GM12878 (cell line): Measurements from ENCODE around the gene PRKX. TPM values are rescaled to one million over a fixed set of nuclear protein-coding genes. Genes with fewer than 3 reads are reported as not detected.

Experiments
- ATAC-seq: fragments of 200-7000 bp; cut with Tn5 transposase; 3 replicates; pipeline ENCODE4 v1.9.1; 2020; ENCODE audit warnings: mild to moderate bottlenecking, moderate library complexity
- BruUV-seq: library from RNA; stranded (reverse); fragments of 400-500 nt; replicated peaks from 2 replicates; lab custom pipeline; 2021; lab: Mats Ljungman, UMichigan
- CTCF ChIA-PET: fragments of 300-600 bp; sonication (Branson Sonifier 250); formaldehyde crosslinking; extraction: SDS; loops from one replicate; lab custom pipeline; 2021; ENCODE audit warnings: inconsistent platforms; lab: Yijun Ruan, JAX
- POLR2A ChIA-PET: fragments of 350-600 bp; formaldehyde crosslinking; extraction: SDS; loops from one replicate; lab custom pipeline; 2021; ENCODE audit warnings: inconsistent platforms; lab: Charles Lee
- RAD21 ChIA-PET: fragments of 300-600 bp; sonication (Branson Sonifier 250); formaldehyde crosslinking; loops from one replicate; lab custom pipeline; 2023; ENCODE audit warnings: antibody characterized with exemption; ENCODE audit not compliant: unreplicated experiment; lab: Charles Lee
- SMC1A ChIA-PET: fragments of 300-600 bp; sonication (Branson Sonifier 250); formaldehyde crosslinking; loops from one replicate; lab custom pipeline; 2023; ENCODE audit not compliant: unreplicated experiment, uncharacterized antibody; lab: Charles Lee
- DNase-seq: peaks from one replicate; pipeline ENCODE4 v3.0.0-alpha.2; 2011; ENCODE audit warnings: low read depth, low spot score
- FAIRE-seq: peaks from 3 replicates; lab custom pipeline; 2011; peaks lifted over from hg19 to GRCh38; lab: Jason Lieb, UNC
- H2AFZ ChIP-seq: 2 replicates; pipeline ENCODE4 v1.6.0; 2011; ENCODE audit warnings: low read depth, low read length, control low read depth; ENCODE audit not compliant: control insufficient read depth
- H3K27ac ChIP-seq: 2 replicates; pipeline ENCODE4 v1.5.1; 2011; ENCODE audit warnings: control low read depth; ENCODE audit not compliant: control insufficient read depth, insufficient read depth
- H3K27me3 ChIP-seq, 2 experiments: replicated peaks in 1 of 2; 2 replicates each; pipeline versions ENCODE4 v1.6.0 to v1.6.1; 2011; ENCODE audit warnings: low read length in 1 of 2; ENCODE audit not compliant: control insufficient read depth in 2 of 2, insufficient read depth in 2 of 2
- H3K36me3 ChIP-seq, 2 experiments: 2 replicates each; pipeline ENCODE4 v1.5.1; 2011; ENCODE audit warnings: low read length in 1 of 2; ENCODE audit not compliant: control insufficient read depth in 2 of 2, insufficient read depth in 2 of 2
- H3K4me1 ChIP-seq: 2 replicates; pipeline ENCODE4 v1.6.1; 2011; ENCODE audit warnings: mild to moderate bottlenecking, low read length, moderate library complexity, mixed read lengths; ENCODE audit not compliant: control insufficient read depth, insufficient read depth
- H3K4me2 ChIP-seq: 2 replicates; pipeline ENCODE4 v1.6.0; 2011; ENCODE audit warnings: control low read depth; ENCODE audit not compliant: control insufficient read depth, insufficient read depth
- H3K4me3 ChIP-seq: fragments of 200-600 bp; sonication (generic); 2 replicates; pipeline ENCODE4 v1.5.1; 2016
- H3K79me2 ChIP-seq: 2 replicates; pipeline ENCODE4 v1.6.0; 2011; ENCODE audit warnings: low read length; ENCODE audit not compliant: control insufficient read depth, insufficient read depth
- H3K9ac ChIP-seq: 2 replicates; pipeline ENCODE4 v1.8.0; 2011; ENCODE audit warnings: low read length, control low read depth, mixed read lengths; ENCODE audit not compliant: control insufficient read depth, insufficient read depth
- H3K9me3 ChIP-seq: replicated peaks from 3 replicates; pipeline ENCODE4 v1.5.1; 2011; ENCODE audit warnings: mild to moderate bottlenecking, low read length; ENCODE audit not compliant: control insufficient read depth, insufficient read depth
- H4K20me1 ChIP-seq: 2 replicates; pipeline ENCODE4 v1.6.0; 2011; ENCODE audit not compliant: control insufficient read depth, insufficient read depth
- CHD1 ChIP-seq: IDR thresholded peaks from 2 replicates; pipeline ENCODE4 v1.6.1; 2012; ENCODE audit warnings: low read depth, low read length, improper control_type of control experiment
- CREB1 ChIP-seq: IDR thresholded peaks from 2 replicates; pipeline ENCODE4 v1.6.1; 2012; ENCODE audit warnings: low read depth, mild to moderate bottlenecking, inconsistent platforms
- EZH2 ChIP-seq: IDR thresholded peaks from 2 replicates; pipeline ENCODE4 v1.6.1; 2012; ENCODE audit warnings: low read depth, mild to moderate bottlenecking, control low read depth, inconsistent platforms, low read length, borderline replicate concordance; ENCODE audit not compliant: control insufficient read depth
- MYC ChIP-seq: IDR thresholded peaks from 2 replicates; pipeline ENCODE4 v1.6.1; 2011; ENCODE audit warnings: mild to moderate bottlenecking, low read length, moderate library complexity, inconsistent platforms; ENCODE audit not compliant: insufficient read depth, insufficient replicate concordance, insufficient read length, severe bottlenecking
- NR2F1 ChIP-seq: fragments of 450-650 bp; conservative IDR thresholded peaks from 2 replicates; pipeline ENCODE4 v1.6.1; 2017; ENCODE audit warnings: mild to moderate bottlenecking
- POLR2AphosphoS2 ChIP-seq: IDR thresholded peaks from 2 replicates; pipeline ENCODE4 v1.6.1; 2011; ENCODE audit warnings: low read depth, mild to moderate bottlenecking, low read length, improper control_type of control experiment, moderate library complexity
- RFX5 ChIP-seq: IDR thresholded peaks from 2 replicates; pipeline ENCODE4 v1.6.1; 2011; ENCODE audit warnings: low read depth, low read length, improper control_type of control experiment
- RUNX3 ChIP-seq: IDR thresholded peaks from 2 replicates; pipeline ENCODE4 v1.6.1; 2012; ENCODE audit warnings: low read length, inconsistent platforms
- SRF ChIP-seq, 2 experiments: IDR thresholded peaks; 2 replicates each; pipeline ENCODE4 v1.6.1; 2011; ENCODE audit warnings: low read depth in 2 of 2, low read length in 2 of 2, mild to moderate bottlenecking in 1 of 2, moderate library complexity in 1 of 2
- WGBS: methylation state at CpG from one replicate; pipeline ENCODE4 v1.1.6; 2016; ENCODE audit warnings: low lambda C conversion rate; ENCODE audit not compliant: insufficient replicate concordance, insufficient coverage; ENCODE audit errors: missing lambda C conversion rate; 5-methylcytosine and 5-hydroxymethylcytosine counted together
- in situ Hi-C: fragments of 300-500 bp; cut with MboI; formaldehyde crosslinking; loops from 9 replicates; pipeline ENCODE4 v1.14.3; 2018; ENCODE audit warnings: mixed read lengths
- intact Hi-C: fragments of 100-400 bp; cut with micrococcal nuclease; formaldehyde crosslinking; loops from one replicate; pipeline ENCODE4 v1.14.2; 2022; ENCODE audit not compliant: unreplicated experiment
- polyA plus RNA-seq, 11 experiments: library from polyadenylated mRNA; depleted of rRNA in 4 of 11; unstranded in 6 of 11; stranded (reverse) in 5 of 11; fragments of >200 nt; fragmentation: Nextera tagmentation in 4 of 11; fragmentation: Illumina TruSeq in 1 of 11; extraction: Ambion mirVana in 4 of 11; extraction: Trizol in 1 of 11; gene quantifications; 1 replicate in 1 of 11; 2 replicates in 10 of 11; pipeline versions ENCODE4 v1.2.1 to v1.2.3, GENCODE V29; 2011 to 2016; ENCODE audit warnings: inconsistent platforms in 2 of 11, missing spikeins in 2 of 11, low read depth in 1 of 11
- total RNA-seq, 4 experiments: library from RNA; depleted of rRNA in 3 of 4; stranded (reverse); fragments of >200 nt in 3 of 4; fragmentation: Illumina TruSeq in 1 of 4; extraction: Trizol in 1 of 4; gene quantifications; 2 replicates each; pipeline versions ENCODE4 v1.2.1 to v1.2.3, GENCODE V29; 2013 to 2021
- TF ChIP-seq, protein P1 (sequence below): IDR thresholded peaks from 2 replicates; pipeline ENCODE4 v1.6.1; 2012; ENCODE audit warnings: low read depth, low read length, improper control_type of control experiment
- TF ChIP-seq, protein P2 (sequence below): fragments of 150-350 bp; IDR thresholded peaks from 2 replicates; pipeline ENCODE4 v1.6.1; 2016; ENCODE audit warnings: low read depth, low read length
- TF ChIP-seq, protein P3 (sequence below): fragments of 450-650 bp; formaldehyde crosslinking; IDR thresholded peaks from 2 replicates; pipeline ENCODE4 v1.4.0; 2020; ENCODE audit warnings: mild to moderate bottlenecking, moderate library complexity
- TF ChIP-seq, protein P4 (sequence below): IDR thresholded peaks from 2 replicates; pipeline ENCODE4 v1.6.1; 2011; ENCODE audit warnings: borderline replicate concordance, low read depth, mild to moderate bottlenecking, moderate library complexity, mixed read lengths, low read length; ENCODE audit not compliant: insufficient read depth; ENCODE audit errors: extremely low read length
- TF ChIP-seq, protein P5 (sequence below): IDR thresholded peaks from 2 replicates; pipeline ENCODE4 v1.6.1; 2012; ENCODE audit warnings: low read length, inconsistent platforms

PRKX gene
- total and polyA plus RNA-seq, 10 of the 15 experiments (the other 5 are each of a cell fraction or from before 2014, with no cell fraction given), result 3.9 to 45.3 (median 23.9) TPM

DNA sequence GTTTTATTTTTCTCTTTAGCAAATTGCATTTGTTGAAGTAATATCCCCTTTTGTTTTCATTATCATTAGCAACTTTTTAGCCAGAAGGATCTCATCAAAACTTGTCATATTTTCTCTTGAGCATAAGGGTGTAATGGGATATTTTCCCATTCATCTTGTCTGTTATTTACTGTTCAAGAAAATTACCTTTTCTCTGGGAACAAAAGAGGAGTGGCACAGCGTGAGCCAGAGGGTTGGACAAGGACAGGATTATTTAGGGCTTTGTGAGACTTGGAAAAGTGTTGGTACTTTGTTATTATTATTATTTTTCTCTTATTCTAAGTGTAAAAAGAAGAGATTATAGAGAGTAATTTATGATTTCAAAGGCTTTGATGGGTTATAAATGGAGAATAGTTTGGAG, 135.9 kb downstream of the PRKX start:
- TF ChIP-seq RFX5, result no peak
- TF ChIP-seq, protein P1, sequence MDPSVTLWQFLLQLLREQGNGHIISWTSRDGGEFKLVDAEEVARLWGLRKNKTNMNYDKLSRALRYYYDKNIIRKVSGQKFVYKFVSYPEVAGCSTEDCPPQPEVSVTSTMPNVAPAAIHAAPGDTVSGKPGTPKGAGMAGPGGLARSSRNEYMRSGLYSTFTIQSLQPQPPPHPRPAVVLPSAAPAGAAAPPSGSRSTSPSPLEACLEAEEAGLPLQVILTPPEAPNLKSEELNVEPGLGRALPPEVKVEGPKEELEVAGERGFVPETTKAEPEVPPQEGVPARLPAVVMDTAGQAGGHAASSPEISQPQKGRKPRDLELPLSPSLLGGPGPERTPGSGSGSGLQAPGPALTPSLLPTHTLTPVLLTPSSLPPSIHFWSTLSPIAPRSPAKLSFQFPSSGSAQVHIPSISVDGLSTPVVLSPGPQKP, result no peak
- TF ChIP-seq CREB1, result no peak
- TF ChIP-seq, protein P2, sequence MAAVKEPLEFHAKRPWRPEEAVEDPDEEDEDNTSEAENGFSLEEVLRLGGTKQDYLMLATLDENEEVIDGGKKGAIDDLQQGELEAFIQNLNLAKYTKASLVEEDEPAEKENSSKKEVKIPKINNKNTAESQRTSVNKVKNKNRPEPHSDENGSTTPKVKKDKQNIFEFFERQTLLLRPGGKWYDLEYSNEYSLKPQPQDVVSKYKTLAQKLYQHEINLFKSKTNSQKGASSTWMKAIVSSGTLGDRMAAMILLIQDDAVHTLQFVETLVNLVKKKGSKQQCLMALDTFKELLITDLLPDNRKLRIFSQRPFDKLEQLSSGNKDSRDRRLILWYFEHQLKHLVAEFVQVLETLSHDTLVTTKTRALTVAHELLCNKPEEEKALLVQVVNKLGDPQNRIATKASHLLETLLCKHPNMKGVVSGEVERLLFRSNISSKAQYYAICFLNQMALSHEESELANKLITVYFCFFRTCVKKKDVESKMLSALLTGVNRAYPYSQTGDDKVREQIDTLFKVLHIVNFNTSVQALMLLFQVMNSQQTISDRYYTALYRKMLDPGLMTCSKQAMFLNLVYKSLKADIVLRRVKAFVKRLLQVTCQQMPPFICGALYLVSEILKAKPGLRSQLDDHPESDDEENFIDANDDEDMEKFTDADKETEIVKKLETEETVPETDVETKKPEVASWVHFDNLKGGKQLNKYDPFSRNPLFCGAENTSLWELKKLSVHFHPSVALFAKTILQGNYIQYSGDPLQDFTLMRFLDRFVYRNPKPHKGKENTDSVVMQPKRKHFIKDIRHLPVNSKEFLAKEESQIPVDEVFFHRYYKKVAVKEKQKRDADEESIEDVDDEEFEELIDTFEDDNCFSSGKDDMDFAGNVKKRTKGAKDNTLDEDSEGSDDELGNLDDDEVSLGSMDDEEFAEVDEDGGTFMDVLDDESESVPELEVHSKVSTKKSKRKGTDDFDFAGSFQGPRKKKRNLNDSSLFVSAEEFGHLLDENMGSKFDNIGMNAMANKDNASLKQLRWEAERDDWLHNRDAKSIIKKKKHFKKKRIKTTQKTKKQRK, result no peak
- TF ChIP-seq, protein P3, sequence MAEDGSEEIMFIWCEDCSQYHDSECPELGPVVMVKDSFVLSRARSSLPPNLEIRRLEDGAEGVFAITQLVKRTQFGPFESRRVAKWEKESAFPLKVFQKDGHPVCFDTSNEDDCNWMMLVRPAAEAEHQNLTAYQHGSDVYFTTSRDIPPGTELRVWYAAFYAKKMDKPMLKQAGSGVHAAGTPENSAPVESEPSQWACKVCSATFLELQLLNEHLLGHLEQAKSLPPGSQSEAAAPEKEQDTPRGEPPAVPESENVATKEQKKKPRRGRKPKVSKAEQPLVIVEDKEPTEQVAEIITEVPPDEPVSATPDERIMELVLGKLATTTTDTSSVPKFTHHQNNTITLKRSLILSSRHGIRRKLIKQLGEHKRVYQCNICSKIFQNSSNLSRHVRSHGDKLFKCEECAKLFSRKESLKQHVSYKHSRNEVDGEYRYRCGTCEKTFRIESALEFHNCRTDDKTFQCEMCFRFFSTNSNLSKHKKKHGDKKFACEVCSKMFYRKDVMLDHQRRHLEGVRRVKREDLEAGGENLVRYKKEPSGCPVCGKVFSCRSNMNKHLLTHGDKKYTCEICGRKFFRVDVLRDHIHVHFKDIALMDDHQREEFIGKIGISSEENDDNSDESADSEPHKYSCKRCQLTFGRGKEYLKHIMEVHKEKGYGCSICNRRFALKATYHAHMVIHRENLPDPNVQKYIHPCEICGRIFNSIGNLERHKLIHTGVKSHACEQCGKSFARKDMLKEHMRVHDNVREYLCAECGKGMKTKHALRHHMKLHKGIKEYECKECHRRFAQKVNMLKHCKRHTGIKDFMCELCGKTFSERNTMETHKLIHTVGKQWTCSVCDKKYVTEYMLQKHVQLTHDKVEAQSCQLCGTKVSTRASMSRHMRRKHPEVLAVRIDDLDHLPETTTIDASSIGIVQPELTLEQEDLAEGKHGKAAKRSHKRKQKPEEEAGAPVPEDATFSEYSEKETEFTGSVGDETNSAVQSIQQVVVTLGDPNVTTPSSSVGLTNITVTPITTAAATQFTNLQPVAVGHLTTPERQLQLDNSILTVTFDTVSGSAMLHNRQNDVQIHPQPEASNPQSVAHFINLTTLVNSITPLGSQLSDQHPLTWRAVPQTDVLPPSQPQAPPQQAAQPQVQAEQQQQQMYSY (CRISPR knock-in tag), result no peak
- TF ChIP-seq, protein P4, sequence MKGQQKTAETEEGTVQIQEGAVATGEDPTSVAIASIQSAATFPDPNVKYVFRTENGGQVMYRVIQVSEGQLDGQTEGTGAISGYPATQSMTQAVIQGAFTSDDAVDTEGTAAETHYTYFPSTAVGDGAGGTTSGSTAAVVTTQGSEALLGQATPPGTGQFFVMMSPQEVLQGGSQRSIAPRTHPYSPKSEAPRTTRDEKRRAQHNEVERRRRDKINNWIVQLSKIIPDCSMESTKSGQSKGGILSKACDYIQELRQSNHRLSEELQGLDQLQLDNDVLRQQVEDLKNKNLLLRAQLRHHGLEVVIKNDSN, result no peak
- TF ChIP-seq MYC, result no peak
- no peak for TF ChIP-seq CHD1
- TF ChIP-seq, protein P5, sequence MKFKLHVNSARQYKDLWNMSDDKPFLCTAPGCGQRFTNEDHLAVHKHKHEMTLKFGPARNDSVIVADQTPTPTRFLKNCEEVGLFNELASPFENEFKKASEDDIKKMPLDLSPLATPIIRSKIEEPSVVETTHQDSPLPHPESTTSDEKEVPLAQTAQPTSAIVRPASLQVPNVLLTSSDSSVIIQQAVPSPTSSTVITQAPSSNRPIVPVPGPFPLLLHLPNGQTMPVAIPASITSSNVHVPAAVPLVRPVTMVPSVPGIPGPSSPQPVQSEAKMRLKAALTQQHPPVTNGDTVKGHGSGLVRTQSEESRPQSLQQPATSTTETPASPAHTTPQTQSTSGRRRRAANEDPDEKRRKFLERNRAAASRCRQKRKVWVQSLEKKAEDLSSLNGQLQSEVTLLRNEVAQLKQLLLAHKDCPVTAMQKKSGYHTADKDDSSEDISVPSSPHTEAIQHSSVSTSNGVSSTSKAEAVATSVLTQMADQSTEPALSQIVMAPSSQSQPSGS, result no peak
- no peak for TF ChIP-seq SRF (IDR thresholded peaks at IDR 0.05; ENCODE audit: low read depth in 2 of 2, low read length in 2 of 2)
- no peak for TF ChIP-seq RUNX3
- TF ChIP-seq NR2F1, result no peak
- TF ChIP-seq POLR2AphosphoS2, result no peak
- no peak for TF ChIP-seq EZH2
- CTCF ChIA-PET, result no interaction called here
- intact Hi-C loops, result no loop called here
- in situ Hi-C loops, result no loop called here
- DNase-seq (no peak), FAIRE-seq (no peak), ATAC-seq (no peak)
- Histone ChIP-seq H2AFZ (no peak overlapping the region), H4K20me1 (no peaks in the 10 kb centered on the region), H3K27ac (no peak overlapping the region), H3K27me3 (no peaks in the 10 kb centered on the region), H3K4me1 (no peaks in the 10 kb centered on the region), H3K79me2 (no peaks in the 10 kb centered on the region), H3K9ac (no peak overlapping the region), H3K4me3 (no peak overlapping the region), H3K9me3 (no peaks in the 10 kb centered on the region), H3K36me3 (no peaks in the 10 kb centered on the region), H3K4me2 (no peak overlapping the region)
- POLR2A ChIA-PET, result no interaction called here
- SMC1A ChIA-PET, result no interaction called here
- RAD21 ChIA-PET, result no interaction called here
- BruUV-seq, result no TSS peak
- WGBS, result 0% methylated on average over 1 of the region's 1 CpG
